ENCODE data around the gene TBXAS1.
A peak's percentile ranks its signal among the peaks of the same experiment; 100 is the strongest.

TBXAS1 gene

GRCh38 chr7:139915864-139916716 lies 87.0 kb downstream of the TBXAS1 start (continued):
- TF ChIP-seq ZNF629 (tag by site-specific recombination; IDR thresholded peaks at IDR 0.05) = peak; percentile 27; the same call in 1 of the 2 replicates
- no peak for TF ChIP-seq ZNF433 (tag by site-specific recombination; IDR thresholded peaks at IDR 0.05; ENCODE audit: low read depth)

DNA sequence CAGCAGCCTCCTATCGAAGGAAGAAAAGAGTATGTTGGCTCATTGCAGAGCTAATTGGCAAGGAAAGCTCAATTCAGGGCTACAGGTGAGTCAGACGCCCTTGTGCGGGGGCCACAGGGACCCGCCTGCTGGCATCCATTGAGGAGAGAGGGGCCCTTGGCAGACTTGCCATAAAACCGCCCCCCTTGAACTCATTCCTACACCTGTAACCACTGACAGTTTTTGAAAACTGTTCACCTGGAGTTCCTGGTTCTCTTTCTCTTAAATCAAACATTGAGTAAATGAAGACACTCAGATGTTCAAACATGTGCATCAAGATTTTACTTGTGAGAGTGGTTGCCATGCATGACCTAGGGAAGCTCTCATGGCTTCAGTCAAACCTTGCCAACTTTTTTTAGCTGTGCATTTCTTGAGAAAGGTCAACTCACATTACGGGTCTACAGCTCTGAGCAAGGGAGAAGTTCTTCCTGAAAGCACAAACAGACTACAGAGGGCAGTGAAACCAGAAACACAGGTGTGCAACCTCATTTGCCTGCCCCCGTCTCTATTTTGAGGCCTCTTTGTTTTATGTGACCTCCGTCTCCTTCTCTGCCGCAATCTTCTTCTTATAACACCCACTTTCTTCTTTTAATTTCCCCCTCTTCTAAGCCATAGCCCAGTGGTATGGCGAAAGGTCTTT lies 87.8 kb downstream of the TBXAS1 start:
- TF ChIP-seq KLF10 (tag by site-specific recombination; IDR thresholded peaks at IDR 0.05) = no peak
- TF ChIP-seq, protein P1, sequence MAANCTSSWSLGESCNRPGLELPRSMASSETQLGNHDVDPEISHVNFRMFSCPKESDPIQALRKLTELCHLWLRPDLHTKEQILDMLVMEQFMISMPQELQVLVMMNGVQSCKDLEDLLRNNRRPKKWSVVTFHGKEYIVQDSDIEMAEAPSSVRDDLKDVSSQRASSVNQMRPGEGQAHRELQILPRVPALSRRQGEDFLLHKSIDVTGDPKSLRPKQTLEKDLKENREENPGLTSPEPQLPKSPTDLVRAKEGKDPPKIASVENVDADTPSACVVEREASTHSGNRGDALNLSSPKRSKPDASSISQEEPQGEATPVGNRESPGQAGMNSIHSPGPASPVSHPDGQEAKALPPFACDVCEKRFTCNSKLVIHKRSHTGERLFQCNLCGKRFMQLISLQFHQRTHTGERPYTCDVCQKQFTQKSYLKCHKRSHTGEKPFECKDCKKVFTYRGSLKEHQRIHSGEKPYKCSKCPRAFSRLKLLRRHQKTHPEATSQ (tag by site-specific recombination; IDR thresholded peaks at IDR 0.05) = no peak
- no peak for TF ChIP-seq ZNF155 (tag by site-specific recombination; IDR thresholded peaks at IDR 0.05)
- TF ChIP-seq SCRT2 (tag by site-specific recombination; IDR thresholded peaks at IDR 0.05) = peak; percentile 47
- no peaks in the 10 kb centered on the region for H3K4me1 ChIP-seq (ENCODE audit: control insufficient read depth, insufficient read depth, low read length)
- no peaks in the 10 kb centered on the region for H3K36me3 ChIP-seq (ENCODE audit: control insufficient read depth in 2 of 2, insufficient read depth in 1 of 2, low read length in 2 of 2)
- POLR2A ChIA-PET = no interaction called here
- H3K4me3 ChIP-seq (ENCODE audit: low read depth, low read length) = no peak overlapping the region
- CTCF ChIA-PET = interaction anchor here (0.6 to 0.7 kb wide), 4 partner anchors 66 to 271 kb away, joined by 3 to 4 read pairs (median 4); no protein-coding TSS in a partner anchor
- H3K9me3 ChIP-seq (ENCODE audit: control insufficient read depth, insufficient read depth, low read depth, low read length) = no peaks in the 10 kb centered on the region
- H3K27ac ChIP-seq (ENCODE audit: extremely low read depth, low read depth, low read length) = no peak overlapping the region

DNA sequence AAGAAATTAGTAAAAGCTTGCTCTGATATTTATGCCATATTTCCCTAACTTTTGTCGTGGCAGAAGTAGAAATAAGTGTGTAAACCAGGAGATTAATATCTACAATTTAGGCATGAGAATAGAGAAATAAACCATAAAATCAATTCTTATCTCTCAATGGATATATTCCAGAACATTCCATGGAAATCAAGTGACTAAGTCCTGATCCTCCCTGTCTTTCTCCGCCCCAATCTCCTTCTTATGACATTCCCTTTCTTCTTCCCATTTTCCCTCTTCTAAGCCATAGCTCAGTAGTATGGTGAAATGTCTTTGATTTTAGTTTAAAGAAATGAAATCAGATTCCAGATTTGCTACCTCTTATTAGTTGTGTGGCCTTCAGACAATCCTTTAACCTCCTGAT lies 88.8 kb downstream of the TBXAS1 start:
- H3K4me1 ChIP-seq (ENCODE audit: control insufficient read depth, insufficient read depth, low read length) = no peaks in the 10 kb centered on the region

DNA sequence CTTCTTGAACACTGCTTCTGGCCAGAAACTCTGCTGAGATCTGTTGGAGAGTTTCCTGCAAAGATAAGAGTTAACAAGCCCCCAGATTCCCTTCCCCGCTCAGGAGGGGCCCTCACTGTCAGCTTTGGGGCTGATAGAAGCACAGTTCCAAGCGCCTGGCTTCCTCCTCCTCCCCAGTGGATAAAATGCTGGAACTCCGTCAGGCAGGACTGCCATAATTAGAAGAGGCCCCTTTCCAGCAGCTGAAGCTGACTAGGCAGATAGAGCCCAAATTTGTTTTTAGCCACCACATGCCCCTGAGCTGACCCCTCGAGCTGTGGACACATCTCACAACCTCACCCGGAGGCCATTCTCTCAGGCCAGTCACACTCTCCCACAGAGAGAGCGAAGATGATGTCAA lies 89.4 kb downstream of the TBXAS1 start:
- Histone ChIP-seq H3K27ac (ENCODE audit: extremely low read depth, low read depth, low read length) (no peak overlapping the region), H3K36me3 (ENCODE audit: control insufficient read depth in 2 of 2, insufficient read depth in 1 of 2, low read length in 2 of 2) (no peaks in the 10 kb centered on the region), H3K4me3 (ENCODE audit: low read depth, low read length) (no peak overlapping the region), H3K4me1 (ENCODE audit: control insufficient read depth, insufficient read depth, low read length) (no peaks in the 10 kb centered on the region), H3K9me3 (ENCODE audit: control insufficient read depth, insufficient read depth, low read depth, low read length) (no peaks in the 10 kb centered on the region)
- CTCF ChIA-PET = interaction anchor here (1.0 to 1.4 kb wide), 2 partner anchors 10 to 84 kb away, joined by 3 to 5 read pairs; no protein-coding TSS in a partner anchor
- POLR2A ChIA-PET = no interaction called here
- TF ChIP-seq ZNF549 (tag by site-specific recombination; IDR thresholded peaks at IDR 0.05) (no peak), IKZF3 (tag by site-specific recombination; IDR thresholded peaks at IDR 0.05) (no peak), INSM2 (tag by site-specific recombination; IDR thresholded peaks at IDR 0.05) (no peak), PRDM1 (tag by site-specific recombination; IDR thresholded peaks at IDR 0.05) (no peak), SCRT2 (tag by site-specific recombination; IDR thresholded peaks at IDR 0.05) (no peak), ZNF660 (tag by site-specific recombination; IDR thresholded peaks at IDR 0.05) (no peak), PRDM6 (tag by site-specific recombination; IDR thresholded peaks at IDR 0.05) (no peak), ZNF510 (tag by site-specific recombination; IDR thresholded peaks at IDR 0.05; ENCODE audit: insufficient replicate concordance) (no peak), ZNF677 (tag by site-specific recombination; IDR thresholded peaks at IDR 0.05) (no peak), ZNF747 (tag by site-specific recombination; IDR thresholded peaks at IDR 0.05) (no peak)
- TF ChIP-seq, protein P1 (tag by site-specific recombination; IDR thresholded peaks at IDR 0.05) = no peak

More for the DNA sequence above, 88.8 kb downstream of the TBXAS1 start:
- Histone ChIP-seq H3K27ac (ENCODE audit: extremely low read depth, low read depth, low read length) (no peak overlapping the region), H3K36me3 (ENCODE audit: control insufficient read depth in 2 of 2, insufficient read depth in 1 of 2, low read length in 2 of 2) (no peaks in the 10 kb centered on the region), H3K9me3 (ENCODE audit: control insufficient read depth, insufficient read depth, low read depth, low read length) (no peaks in the 10 kb centered on the region), H3K4me3 (ENCODE audit: low read depth, low read length) (no peak overlapping the region)
- POLR2A ChIA-PET = no interaction called here
- TF ChIP-seq, protein P2, sequence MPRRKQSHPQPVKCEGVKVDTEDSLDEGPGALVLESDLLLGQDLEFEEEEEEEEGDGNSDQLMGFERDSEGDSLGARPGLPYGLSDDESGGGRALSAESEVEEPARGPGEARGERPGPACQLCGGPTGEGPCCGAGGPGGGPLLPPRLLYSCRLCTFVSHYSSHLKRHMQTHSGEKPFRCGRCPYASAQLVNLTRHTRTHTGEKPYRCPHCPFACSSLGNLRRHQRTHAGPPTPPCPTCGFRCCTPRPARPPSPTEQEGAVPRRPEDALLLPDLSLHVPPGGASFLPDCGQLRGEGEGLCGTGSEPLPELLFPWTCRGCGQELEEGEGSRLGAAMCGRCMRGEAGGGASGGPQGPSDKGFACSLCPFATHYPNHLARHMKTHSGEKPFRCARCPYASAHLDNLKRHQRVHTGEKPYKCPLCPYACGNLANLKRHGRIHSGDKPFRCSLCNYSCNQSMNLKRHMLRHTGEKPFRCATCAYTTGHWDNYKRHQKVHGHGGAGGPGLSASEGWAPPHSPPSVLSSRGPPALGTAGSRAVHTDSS (tag by site-specific recombination; IDR thresholded peaks at IDR 0.05) = no peak
- TF ChIP-seq ZBTB48 (tag by site-specific recombination; IDR thresholded peaks at IDR 0.05) = no peak
- TF ChIP-seq ZFP3 (tag by site-specific recombination; IDR thresholded peaks at IDR 0.05; ENCODE audit: low read depth) = no peak
- no peak for TF ChIP-seq GFI1B (tag by site-specific recombination; IDR thresholded peaks at IDR 0.05)
- CTCF ChIA-PET = interaction anchor here (0.6 to 1.4 kb wide), 4 partner anchors 9 to 272 kb away, joined by 3 to 5 read pairs (median 3); no protein-coding TSS in a partner anchor
